SU-DHL-6 (cell line): ENCODE data around the gene SCTR.

Source experiments
- H2AFZ ChIP-seq: fragments of 200-600 bp; sonication (generic); 2 replicates; pipeline ENCODE4 v1.6.1; 2014; ENCODE audit warnings: low read depth, mild to moderate bottlenecking, moderate library complexity, mixed read lengths, antibody characterized with exemption, low read length; ENCODE audit not compliant: severe bottlenecking
- H3F3A ChIP-seq: fragments of 200-600 bp; shearing (Covaris generic); 2 replicates; pipeline ENCODE4 v1.6.0; 2016; ENCODE audit warnings: antibody characterized with exemption, mild to moderate bottlenecking; ENCODE audit not compliant: insufficient read depth
- H3K27ac ChIP-seq: fragments of 200-600 bp; sonication (generic); 2 replicates; pipeline ENCODE4 v1.5.1; 2016; ENCODE audit warnings: low read depth, mild to moderate bottlenecking, low read length, moderate library complexity, mixed read lengths
- H3K27me3 ChIP-seq: fragments of 200-600 bp; sonication (generic), shearing (Covaris generic); 2 replicates; pipeline ENCODE4 v1.6.0; 2014; ENCODE audit warnings: mild to moderate bottlenecking, low read length
- H3K36me3 ChIP-seq: fragments of 200-600 bp; sonication (generic); 2 replicates; pipeline ENCODE4 v1.6.1; 2014; ENCODE audit warnings: mild to moderate bottlenecking, low read length, mixed read lengths
- H3K4me2 ChIP-seq: fragments of 300-600, 200-600 bp; shearing (Covaris generic), sonication (generic); 2 replicates; pipeline ENCODE4 v1.6.0; 2014; ENCODE audit warnings: low read length, low read depth, mild to moderate bottlenecking; ENCODE audit not compliant: poor library complexity, severe bottlenecking
- H3K4me3 ChIP-seq: fragments of 200-600 bp; sonication (generic); 2 replicates; pipeline ENCODE4 v1.5.1; 2014; ENCODE audit warnings: antibody characterized with exemption, low read length, mild to moderate bottlenecking, mixed read lengths; ENCODE audit not compliant: insufficient read depth, poor library complexity, severe bottlenecking
- H3K79me2 ChIP-seq: fragments of 200-600 bp; sonication (generic); 2 replicates; pipeline ENCODE4 v1.6.1; 2014; ENCODE audit warnings: mild to moderate bottlenecking, low read length, moderate library complexity; ENCODE audit not compliant: insufficient read depth
- H3K9ac ChIP-seq: fragments of 200-600 bp; sonication (generic); 2 replicates; pipeline ENCODE4 v1.7.0; 2014; ENCODE audit warnings: mild to moderate bottlenecking, low read length
- H3K9me2 ChIP-seq: fragments of 200-600 bp; sonication (generic); replicated peaks from 2 replicates; pipeline ENCODE4 v1.6.1; 2014; ENCODE audit warnings: low read length; ENCODE audit not compliant: insufficient read depth
- H3K9me3 ChIP-seq: fragments of 200-600 bp; sonication (generic); 2 replicates; pipeline ENCODE4 v1.6.1; 2014; ENCODE audit warnings: low read length, mixed read lengths; ENCODE audit not compliant: insufficient read depth
- H4K20me1 ChIP-seq: fragments of 200-600 bp; sonication (generic); 2 replicates; pipeline ENCODE4 v1.6.1; 2014; ENCODE audit warnings: low read depth, mild to moderate bottlenecking, antibody characterized with exemption, low read length, moderate library complexity, mixed read lengths
- EZH2phosphoT487 ChIP-seq: fragments of 200-600 bp; sonication (generic), shearing (Covaris generic); conservative IDR thresholded peaks from 2 replicates; pipeline ENCODE4 v1.6.1; 2018; ENCODE audit warnings: mild to moderate bottlenecking, antibody characterized with exemption, low read length, moderate library complexity, mixed read lengths
- TF ChIP-seq, protein P1 (sequence below): fragments of 200-600 bp; sonication (generic); IDR thresholded peaks from one replicate; pipeline ENCODE4 v1.5.1; 2017; ENCODE audit warnings: antibody characterized with exemption, mild to moderate bottlenecking, low read length, moderate library complexity; ENCODE audit not compliant: insufficient read depth, poor library complexity, severe bottlenecking

SCTR gene

DNA sequence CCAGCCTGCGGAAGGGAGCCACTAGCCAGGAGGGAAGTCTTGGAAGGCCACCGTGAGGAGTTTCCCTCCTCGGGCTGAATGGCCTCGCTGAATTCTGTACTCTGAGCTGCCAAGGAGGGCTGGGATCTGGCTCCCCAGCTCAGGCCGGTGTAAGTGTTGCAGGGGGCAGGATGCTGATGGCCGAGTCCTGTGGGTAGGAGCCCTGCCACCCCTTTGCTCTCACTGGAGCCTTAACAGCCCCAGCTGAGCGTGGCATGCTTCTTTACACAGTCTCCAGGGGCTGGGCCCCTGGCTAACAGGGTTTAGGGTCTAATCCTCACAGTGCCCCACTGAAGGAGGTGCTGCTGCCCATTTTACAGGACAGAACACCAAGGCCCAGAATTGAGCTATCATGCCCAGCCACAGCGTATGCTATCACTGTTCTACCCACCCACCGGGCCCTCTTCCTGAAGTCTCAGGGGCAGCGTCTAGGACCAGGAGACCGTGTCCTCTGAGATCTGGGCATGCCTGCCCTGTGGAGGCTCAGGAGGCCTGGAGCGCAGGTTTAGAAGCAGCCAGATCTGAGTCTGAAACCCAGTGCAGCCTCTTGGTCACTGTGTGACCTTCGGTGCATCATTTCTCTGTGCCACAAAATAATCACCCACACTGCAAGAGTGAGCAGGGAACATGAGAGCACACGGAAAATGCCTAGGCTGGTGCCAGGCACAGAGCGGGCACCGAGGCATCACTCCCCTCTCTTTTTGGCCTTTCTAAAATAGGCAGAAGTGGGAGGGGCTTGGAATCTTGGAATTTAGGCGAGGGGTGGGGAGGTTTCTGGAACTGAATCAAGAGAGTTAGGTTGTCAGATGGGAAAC, 49.7 kb downstream of the SCTR start:
- Histone ChIP-seq H3F3A (no peaks in the 10 kb centered on the region), H3K27me3 (no peaks in the 10 kb centered on the region), H3K9ac (no peak overlapping the region), H3K4me3 (no peak overlapping the region), H3K36me3 (no peaks in the 10 kb centered on the region), H4K20me1 (no peaks in the 10 kb centered on the region), H2AFZ (no peak overlapping the region), H3K9me3 (no peaks in the 10 kb centered on the region), H3K79me2 (no peaks in the 10 kb centered on the region), H3K27ac (no peak overlapping the region), H3K9me2 (no peaks in the 10 kb centered on the region), H3K4me2 (no peak overlapping the region)
- TF ChIP-seq, protein P1, sequence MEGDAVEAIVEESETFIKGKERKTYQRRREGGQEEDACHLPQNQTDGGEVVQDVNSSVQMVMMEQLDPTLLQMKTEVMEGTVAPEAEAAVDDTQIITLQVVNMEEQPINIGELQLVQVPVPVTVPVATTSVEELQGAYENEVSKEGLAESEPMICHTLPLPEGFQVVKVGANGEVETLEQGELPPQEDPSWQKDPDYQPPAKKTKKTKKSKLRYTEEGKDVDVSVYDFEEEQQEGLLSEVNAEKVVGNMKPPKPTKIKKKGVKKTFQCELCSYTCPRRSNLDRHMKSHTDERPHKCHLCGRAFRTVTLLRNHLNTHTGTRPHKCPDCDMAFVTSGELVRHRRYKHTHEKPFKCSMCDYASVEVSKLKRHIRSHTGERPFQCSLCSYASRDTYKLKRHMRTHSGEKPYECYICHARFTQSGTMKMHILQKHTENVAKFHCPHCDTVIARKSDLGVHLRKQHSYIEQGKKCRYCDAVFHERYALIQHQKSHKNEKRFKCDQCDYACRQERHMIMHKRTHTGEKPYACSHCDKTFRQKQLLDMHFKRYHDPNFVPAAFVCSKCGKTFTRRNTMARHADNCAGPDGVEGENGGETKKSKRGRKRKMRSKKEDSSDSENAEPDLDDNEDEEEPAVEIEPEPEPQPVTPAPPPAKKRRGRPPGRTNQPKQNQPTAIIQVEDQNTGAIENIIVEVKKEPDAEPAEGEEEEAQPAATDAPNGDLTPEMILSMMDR: no peak
- no peak for TF ChIP-seq EZH2phosphoT487

DNA sequence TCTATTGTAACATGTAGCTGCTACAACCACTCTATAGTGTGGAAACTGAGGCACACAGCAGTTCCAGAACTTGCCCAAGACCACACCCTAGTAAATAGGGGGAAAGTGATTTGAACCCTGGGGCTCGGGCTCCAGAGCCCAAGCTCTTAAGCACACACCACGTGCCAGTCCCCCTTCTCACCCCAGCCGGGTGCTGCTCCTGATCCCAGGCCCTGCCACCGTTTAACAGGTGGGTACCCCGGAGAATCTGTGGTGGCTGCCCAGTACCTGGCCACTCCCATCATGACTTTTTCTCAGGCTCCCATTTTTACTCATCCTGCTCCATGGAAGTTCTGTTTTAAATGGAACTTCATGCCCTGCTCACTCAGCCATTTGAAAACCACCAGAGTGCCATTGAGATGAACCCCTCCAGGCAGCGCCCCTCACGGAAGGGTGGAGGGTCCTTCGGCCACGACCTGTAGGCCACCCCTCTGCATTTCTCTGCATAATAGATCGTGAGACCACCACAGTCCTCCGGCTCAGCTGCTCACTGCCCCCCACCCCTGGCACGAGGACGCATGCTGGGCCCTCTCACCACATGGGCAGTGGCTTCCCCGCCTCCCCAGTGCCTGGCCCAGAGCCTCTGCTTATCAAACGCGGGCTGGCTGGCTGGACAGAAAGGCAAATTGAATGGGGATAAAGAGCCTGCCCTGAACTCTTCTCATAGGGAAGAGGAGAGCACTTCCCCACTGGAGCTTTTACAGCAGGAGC, 50.5 kb downstream of the SCTR start:
- Histone ChIP-seq H4K20me1 (no peaks in the 10 kb centered on the region), H3K36me3 (no peaks in the 10 kb centered on the region), H3K27me3 (no peaks in the 10 kb centered on the region), H3K4me3 (no peak overlapping the region), H3K9me2 (no peaks in the 10 kb centered on the region), H3K79me2 (no peaks in the 10 kb centered on the region), H3K27ac (no peak overlapping the region), H3K9me3 (no peaks in the 10 kb centered on the region), H2AFZ (no peak overlapping the region), H3F3A (no peaks in the 10 kb centered on the region), H3K9ac (no peak overlapping the region), H3K4me2 (no peak overlapping the region)
- no peak for TF ChIP-seq EZH2phosphoT487
- TF ChIP-seq, protein P1: no peak

DNA sequence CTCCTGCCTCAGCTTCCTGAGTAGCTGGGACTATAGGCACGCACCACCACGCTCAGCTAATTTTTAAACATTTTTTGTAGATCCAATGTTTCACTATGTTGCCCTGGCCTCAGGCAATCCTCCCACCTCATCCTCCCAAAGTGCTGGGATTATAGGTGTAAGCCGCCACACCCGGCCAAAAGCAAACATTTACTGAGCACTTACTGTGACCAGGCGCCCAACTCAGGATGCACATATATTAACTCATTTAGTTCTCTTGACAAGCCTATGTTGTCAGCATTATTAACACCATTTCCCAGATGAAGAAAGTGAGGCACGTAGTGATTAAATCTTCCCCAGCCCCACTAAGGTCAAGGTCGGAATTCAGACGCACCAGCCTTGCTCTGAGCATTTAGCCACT, 51.5 kb downstream of the SCTR start:
- no peaks in the 10 kb centered on the region for H3K9me3 ChIP-seq
- H3F3A ChIP-seq: no peaks in the 10 kb centered on the region
- H3K9me2 ChIP-seq: no peaks in the 10 kb centered on the region
- no peak for TF ChIP-seq EZH2phosphoT487
- TF ChIP-seq, protein P1: no peak
- no peak overlapping the region for H3K9ac ChIP-seq
- H3K79me2 ChIP-seq: no peaks in the 10 kb centered on the region
- H3K4me2 ChIP-seq: no peak overlapping the region
- H3K27me3 ChIP-seq: no peaks in the 10 kb centered on the region
- H3K27ac ChIP-seq: no peak overlapping the region
- H3K36me3 ChIP-seq: no peaks in the 10 kb centered on the region
- no peak overlapping the region for H2AFZ ChIP-seq
- no peaks in the 10 kb centered on the region for H4K20me1 ChIP-seq
- no peak overlapping the region for H3K4me3 ChIP-seq
